Endothelial cell (in vitro differentiated cells): ENCODE data around the gene DNPH1. TPM values are rescaled to one million over a fixed set of nuclear protein-coding genes. Genes with fewer than 3 reads are reported as not detected.
A peak's percentile ranks its signal among the peaks of the same experiment; 100 is the strongest.

Experiments used
- DNase-seq: peaks from one replicate; pipeline ENCODE4 v3.0.0; 2021; ENCODE audit warnings: low spot score
- H3K27ac Mint-ChIP-seq: one replicate; pipeline ENCODE4 v1.8.0; 2021; ENCODE audit warnings: mixed read lengths, inconsistent platforms; ENCODE audit not compliant: unreplicated experiment
- H3K27me3 Mint-ChIP-seq: one replicate; pipeline ENCODE4 v1.8.0; 2021; ENCODE audit warnings: mild to moderate bottlenecking, moderate library complexity, mixed read lengths, inconsistent platforms; ENCODE audit not compliant: unreplicated experiment
- H3K36me3 Mint-ChIP-seq: one replicate; pipeline ENCODE4 v1.8.0; 2021; ENCODE audit warnings: mild to moderate bottlenecking, low read depth, mixed read lengths, inconsistent platforms; ENCODE audit not compliant: unreplicated experiment
- H3K4me1 Mint-ChIP-seq: one replicate; pipeline ENCODE4 v1.8.0; 2021; ENCODE audit warnings: mild to moderate bottlenecking, mixed read lengths, inconsistent platforms; ENCODE audit not compliant: unreplicated experiment
- H3K4me3 Mint-ChIP-seq: one replicate; pipeline ENCODE4 v1.8.0; 2021; ENCODE audit warnings: mild to moderate bottlenecking, mixed read lengths, inconsistent platforms; ENCODE audit not compliant: unreplicated experiment
- H3K9me3 Mint-ChIP-seq: one replicate; pipeline ENCODE4 v1.8.0; 2021; ENCODE audit warnings: mixed read lengths, inconsistent platforms; ENCODE audit not compliant: unreplicated experiment
- CTCF ChIP-seq: fragments of 200-600 bp; sonication (generic); IDR thresholded peaks from one replicate; pipeline ENCODE4 v1.5.0; 2021; ENCODE audit warnings: antibody characterized with exemption; ENCODE audit not compliant: unreplicated experiment
- total RNA-seq: library from RNA; stranded (reverse); fragmentation: NEBNext Ultra II Directional; extraction: Animal tissue kit (Norgen Biotek cat#: 25700); gene quantifications from one replicate; pipeline ENCODE4 v1.2.1, GENCODE V29; 2021; ENCODE audit not compliant: unreplicated experiment

DNPH1 gene
- total RNA-seq, 1 donor from 2014 or later: 4.5 TPM

- Mint-ChIP-seq H3K27ac (peak overlapping the region; percentile 57), H3K4me3 (no peak overlapping the region), H3K4me1 (peaks cover 28% of the 10 kb centered on the region), H3K27me3 (peaks cover 9% of the 10 kb centered on the region), H3K36me3 (peaks cover 29% of the 10 kb centered on the region), H3K9me3 (no peaks in the 10 kb centered on the region)
- no peak for DNase-seq
- TF ChIP-seq CTCF: no peak
Measured at GRCh38 chr6:43176423-43176786, 52.9 kb downstream of the DNPH1 start.

DNA sequence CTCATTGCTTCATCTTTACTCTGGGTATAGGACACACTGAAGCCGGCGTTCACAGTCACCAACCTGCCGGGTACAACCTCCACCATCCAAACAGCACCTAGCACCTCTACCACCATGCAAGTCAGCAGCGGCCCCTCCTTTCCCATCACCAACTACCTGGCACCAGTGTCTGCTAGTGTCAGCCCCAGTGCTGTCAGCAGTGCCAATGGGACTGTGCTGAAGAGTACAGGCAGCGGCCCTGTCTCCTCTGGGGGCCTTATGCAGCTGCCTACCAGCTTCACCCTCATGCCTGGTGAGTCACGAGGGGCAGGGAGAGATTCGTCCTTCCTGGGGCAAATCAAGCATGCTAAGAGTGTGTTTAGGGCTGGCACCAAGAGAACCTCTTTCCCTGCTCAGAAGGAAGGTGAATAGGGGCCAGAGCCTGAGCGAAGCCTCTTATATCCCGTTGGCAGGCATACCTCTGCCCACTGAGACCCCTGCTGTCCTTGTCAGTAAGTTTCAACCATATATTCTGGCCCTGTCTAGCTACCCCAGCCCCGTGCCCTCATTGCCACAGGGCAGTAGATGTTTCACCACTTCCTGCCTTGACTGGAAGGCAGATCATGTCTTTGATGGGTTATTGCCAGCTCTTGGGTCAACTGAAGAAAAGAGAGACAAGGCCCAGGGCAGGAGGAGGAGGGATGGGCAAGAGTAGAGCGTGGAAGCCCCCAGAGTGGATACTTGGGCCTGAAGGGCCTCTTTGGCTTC, 53.4 kb downstream of the DNPH1 start:
- peaks cover 24% of the 10 kb centered on the region for H3K36me3 Mint-ChIP-seq
- TF ChIP-seq CTCF: no peak
- peak overlapping the region; percentile 61 for H3K27ac Mint-ChIP-seq
- H3K9me3 Mint-ChIP-seq: no peaks in the 10 kb centered on the region
- H3K27me3 Mint-ChIP-seq: peaks cover 6% of the 10 kb centered on the region
- H3K4me1 Mint-ChIP-seq: peaks cover 24% of the 10 kb centered on the region
- no peak for DNase-seq
- H3K4me3 Mint-ChIP-seq: peak overlapping the region; percentile 53

Other genes with a start within 250 kb of the DNPH1 start
- 58.0 TPM for gene PPP2R5D, start 244.9 kb downstream of the DNPH1 start, total RNA-seq
- gene MEA1, start 215.5 kb downstream of the DNPH1 start, total RNA-seq: 61.0 TPM
- 154 TPM for gene KLHDC3, start 215.2 kb downstream of the DNPH1 start, total RNA-seq
- 82.1 TPM for gene RRP36, start 207.9 kb downstream of the DNPH1 start, total RNA-seq
- gene CUL7, start 175.6 kb downstream of the DNPH1 start, total RNA-seq: 42.2 TPM
- gene MRPL2, start 170.0 kb downstream of the DNPH1 start, total RNA-seq: 39.7 TPM
- 41.4 TPM for gene KLC4, start 169.8 kb downstream of the DNPH1 start, total RNA-seq
- 208 TPM for gene PTK7, start 153.2 kb downstream of the DNPH1 start, total RNA-seq
- gene SRF, start 58.2 kb downstream of the DNPH1 start, total RNA-seq: 31.3 TPM
- 55.4 TPM for gene CUL9, start 47.3 kb downstream of the DNPH1 start, total RNA-seq
- 1.0 TPM for gene TTBK1, start 14.0 kb upstream of the DNPH1 start, total RNA-seq
- not detected for gene SLC22A7, start 68.8 kb upstream of the DNPH1 start, total RNA-seq
- 1.1 TPM for gene CRIP3, start 79.3 kb upstream of the DNPH1 start, total RNA-seq
- 26.7 TPM for gene ZNF318, start 140.2 kb upstream of the DNPH1 start, total RNA-seq
- gene ABCC10, start 198.1 kb upstream of the DNPH1 start, total RNA-seq: 45.6 TPM
- 0.18 TPM for gene DLK2, start 226.1 kb upstream of the DNPH1 start, total RNA-seq
- 41.8 TPM for gene TJAP1, start 248.1 kb upstream of the DNPH1 start, total RNA-seq